GM12873 (cell line): ENCODE measurements around the gene ANKRD60.

ENCODE experiments used
- TF ChIP-seq, protein P1 (sequence below): IDR thresholded peaks from 2 replicates; pipeline ENCODE4 v1.5.1; 2012; ENCODE audit warnings: low read depth, mild to moderate bottlenecking, moderate library complexity, low read length, control low read depth; ENCODE audit not compliant: insufficient read depth; ENCODE audit errors: missing control alignments

Gene ANKRD60

GRCh38 chr20:58218665-58219341 is 9.7 kb downstream of the ANKRD60 start:
- TF ChIP-seq, protein P1, sequence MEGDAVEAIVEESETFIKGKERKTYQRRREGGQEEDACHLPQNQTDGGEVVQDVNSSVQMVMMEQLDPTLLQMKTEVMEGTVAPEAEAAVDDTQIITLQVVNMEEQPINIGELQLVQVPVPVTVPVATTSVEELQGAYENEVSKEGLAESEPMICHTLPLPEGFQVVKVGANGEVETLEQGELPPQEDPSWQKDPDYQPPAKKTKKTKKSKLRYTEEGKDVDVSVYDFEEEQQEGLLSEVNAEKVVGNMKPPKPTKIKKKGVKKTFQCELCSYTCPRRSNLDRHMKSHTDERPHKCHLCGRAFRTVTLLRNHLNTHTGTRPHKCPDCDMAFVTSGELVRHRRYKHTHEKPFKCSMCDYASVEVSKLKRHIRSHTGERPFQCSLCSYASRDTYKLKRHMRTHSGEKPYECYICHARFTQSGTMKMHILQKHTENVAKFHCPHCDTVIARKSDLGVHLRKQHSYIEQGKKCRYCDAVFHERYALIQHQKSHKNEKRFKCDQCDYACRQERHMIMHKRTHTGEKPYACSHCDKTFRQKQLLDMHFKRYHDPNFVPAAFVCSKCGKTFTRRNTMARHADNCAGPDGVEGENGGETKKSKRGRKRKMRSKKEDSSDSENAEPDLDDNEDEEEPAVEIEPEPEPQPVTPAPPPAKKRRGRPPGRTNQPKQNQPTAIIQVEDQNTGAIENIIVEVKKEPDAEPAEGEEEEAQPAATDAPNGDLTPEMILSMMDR: no peak

- TF ChIP-seq, protein P1: no peak
These were observed 12.1 kb downstream of the ANKRD60 start for GRCh38 chr20:58216334-58216733.

GRCh38 chr20:58215116-58215515 is 13.3 kb downstream of the ANKRD60 start:
- TF ChIP-seq, protein P1: no peak

DNA sequence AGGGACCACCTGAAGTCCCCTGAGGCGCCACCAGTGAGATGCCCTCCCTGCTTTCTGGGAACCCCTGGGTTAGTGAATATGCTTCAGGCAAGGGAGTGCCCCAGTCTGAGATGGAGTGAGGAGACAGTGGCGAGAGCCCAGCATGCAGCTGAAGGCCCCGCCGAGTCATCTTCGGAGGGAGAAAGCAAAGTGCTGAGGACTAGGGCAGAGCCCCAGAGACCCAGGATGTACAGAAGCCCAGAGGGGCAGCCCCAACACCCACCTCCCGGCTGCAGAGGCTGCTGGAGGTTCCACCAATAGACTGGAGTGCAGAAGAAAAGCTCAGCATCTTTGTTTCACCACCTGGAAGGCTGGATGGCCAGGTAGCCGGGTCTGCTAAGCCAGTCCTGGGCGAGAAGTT is 14.1 kb downstream of the ANKRD60 start:
- TF ChIP-seq, protein P1: no peak

GRCh38 chr20:58213716-58214115 is 14.7 kb downstream of the ANKRD60 start:
- TF ChIP-seq, protein P1: no peak

DNA sequence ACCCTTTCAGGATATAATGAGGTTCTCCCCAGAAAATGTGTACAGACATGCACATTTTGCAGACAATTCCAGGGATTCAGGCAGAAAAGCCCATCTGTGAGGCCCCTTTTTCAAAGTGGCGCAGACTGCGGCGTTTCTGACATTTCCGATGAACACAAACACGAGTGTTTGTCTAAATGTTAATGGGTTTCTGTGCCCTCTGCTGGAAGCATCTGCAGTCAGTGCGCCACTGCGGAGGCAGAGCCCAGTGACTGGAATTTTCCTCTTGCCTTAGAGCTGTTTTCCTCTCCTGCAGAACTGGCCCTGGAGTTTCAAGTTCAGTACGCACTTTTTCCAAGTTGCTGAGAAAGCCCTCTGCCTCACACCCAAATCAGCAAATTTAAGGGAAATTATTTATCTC is 15.3 kb downstream of the ANKRD60 start:
- TF ChIP-seq, protein P1: no peak

- TF ChIP-seq, protein P1: no peak
These were observed 15.8 kb downstream of the ANKRD60 start for GRCh38 chr20:58212636-58213035.
